Measurements from ENCODE around the gene UBE2M. TPM values are rescaled to one million over a fixed set of nuclear protein-coding genes. Genes with fewer than 3 reads are reported as not detected.
"Not testable (repeated sequence)": the region's sequence is repeated elsewhere in the genome, so short reads cannot be mapped to it uniquely, and the experiment has no call there.

The UBE2M gene
- 50.1 and 66.7 TPM in 2 replicates for total RNA-seq

DNA sequence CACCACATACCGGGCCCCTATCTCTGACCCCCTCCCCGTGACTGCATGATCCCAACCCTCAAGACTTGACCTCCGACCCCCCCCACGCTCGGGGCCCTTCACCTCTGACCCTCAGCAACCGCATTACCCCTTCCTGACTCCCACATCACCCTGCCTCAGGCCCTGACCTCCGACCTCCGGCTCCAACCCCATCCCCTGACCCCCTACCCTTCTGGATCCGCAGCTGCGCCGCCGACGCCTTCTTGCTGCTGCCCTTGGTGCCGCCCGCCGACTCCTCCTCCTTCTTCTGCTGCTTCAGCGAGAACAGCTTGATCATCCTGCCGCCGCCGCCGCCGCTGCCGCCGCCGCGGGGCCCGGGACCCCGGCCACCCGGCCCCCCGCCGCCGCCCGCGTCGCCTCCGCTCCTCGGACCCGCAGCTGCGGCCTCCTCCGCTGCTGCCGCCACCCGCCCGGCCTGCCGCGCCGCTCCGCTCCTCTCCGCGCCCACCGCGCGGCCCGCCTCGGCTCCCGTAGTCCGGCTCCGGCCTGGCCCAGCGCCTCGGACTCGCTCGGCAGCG lies at the start of gene UBE2M:
Gene UBE2M (minus strand): TSS at position 546 of the 557 bp plus-strand sequence. CDS start 230 bp downstream, at position 316.
- peak in 1 of 2 donors; percentile 68 for DNase-seq (ENCODE audit: low read depth in 2 of 2)

GRCh38 chr19:58607213-58607612 lies 48.8 kb upstream of the UBE2M start:
- DNase-seq (ENCODE audit: low read depth in 2 of 2): not testable (repeated sequence)

DNA sequence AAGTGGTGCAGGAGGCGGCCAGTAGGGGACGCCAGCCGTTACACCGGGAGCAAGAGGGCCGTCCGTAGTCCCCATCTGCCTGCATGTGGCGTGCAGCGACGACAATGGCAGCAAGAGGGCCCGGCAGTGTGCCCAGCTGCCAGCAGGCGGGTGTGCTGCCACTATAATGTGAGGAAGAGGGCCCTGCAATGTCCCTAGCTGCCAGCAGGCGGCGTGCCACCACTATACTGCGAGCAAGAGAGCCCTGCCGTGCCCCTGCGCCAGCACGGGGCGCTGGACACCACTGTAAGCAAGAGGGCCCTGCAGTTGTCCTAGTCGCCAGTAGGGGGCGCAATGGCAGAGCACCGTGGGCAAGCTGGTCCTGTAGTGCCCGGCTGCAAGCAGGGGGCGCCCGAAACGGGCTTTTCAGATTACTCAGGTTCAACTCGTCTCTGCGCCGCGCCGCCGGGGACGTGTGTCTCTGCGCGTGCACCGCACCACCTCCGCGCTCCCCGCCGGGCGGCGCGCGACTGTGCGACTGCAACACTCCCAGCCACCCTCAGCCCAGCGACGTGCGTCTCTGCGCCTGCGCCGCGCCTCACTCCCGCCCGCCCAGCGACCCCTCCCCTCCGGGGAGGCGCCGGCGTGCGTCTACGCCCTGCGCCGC lies 48.0 kb upstream of the UBE2M start:
- DNase-seq (ENCODE audit: low read depth in 2 of 2): not testable (repeated sequence)

DNA sequence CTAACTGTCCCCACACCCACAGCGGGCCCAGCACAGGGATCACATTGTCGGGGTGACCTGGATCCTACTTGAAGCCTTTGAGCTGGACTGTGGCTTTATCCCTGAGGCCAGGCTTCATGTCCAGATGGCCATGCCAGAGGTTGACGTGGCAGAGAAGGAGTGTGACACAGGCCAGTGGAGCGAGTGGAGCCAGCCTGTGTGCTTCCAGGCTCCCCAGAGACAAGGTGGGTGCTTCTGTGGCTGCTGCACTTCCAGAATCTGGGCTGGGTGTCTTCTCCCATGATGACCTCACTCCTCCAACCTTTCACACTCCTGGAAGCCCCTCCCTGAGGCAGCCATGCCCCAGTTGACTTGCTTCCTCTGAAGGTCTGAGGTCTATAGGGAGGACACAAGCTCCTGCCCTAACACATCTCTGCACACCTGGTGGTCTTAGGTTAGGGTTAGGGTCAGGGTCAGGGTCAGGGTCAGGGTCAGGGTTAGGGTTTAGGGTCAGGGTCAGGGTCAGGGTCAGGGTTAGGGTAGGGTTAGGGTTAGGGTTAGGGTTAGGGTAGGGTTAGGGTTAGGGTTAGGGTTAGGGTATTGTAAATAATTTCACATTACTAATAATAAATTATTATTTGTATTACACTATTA lies 27.8 kb upstream of the UBE2M start:
- DNase-seq (ENCODE audit: low read depth in 2 of 2): no peak

DNA sequence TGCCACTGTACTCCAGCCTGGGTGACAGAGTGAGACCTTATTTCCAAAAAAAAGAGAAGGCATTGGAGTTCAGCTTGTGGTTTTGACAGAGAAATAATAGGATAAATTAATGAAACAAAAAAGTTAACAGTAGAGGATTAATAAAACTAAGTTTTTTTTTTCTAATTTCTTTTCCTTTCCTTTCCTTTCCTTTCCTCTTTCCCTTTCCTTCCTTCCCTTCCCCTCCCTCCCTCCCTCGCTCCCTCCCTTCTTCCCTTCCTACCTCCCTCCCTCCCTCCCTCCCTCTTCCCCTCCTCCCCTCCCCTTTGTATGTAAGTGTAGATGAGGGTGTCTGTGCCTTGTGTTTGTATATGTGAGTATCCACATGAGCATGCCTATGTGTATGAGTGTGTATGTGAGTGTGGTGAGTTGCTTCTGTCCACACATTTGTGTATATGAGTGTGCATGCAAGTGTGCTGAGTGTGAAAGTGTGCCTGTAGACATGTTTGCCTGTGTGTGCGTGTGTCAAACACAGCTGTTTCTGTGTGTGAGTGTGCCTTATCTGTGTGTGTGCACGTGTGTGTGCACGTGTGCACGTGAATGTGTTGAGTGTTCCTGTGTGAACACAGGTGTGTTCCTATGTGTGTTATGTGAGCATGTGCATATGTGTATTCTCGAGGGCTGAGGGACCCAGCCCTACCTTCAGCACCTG lies 27.2 kb upstream of the UBE2M start:
- no peak for DNase-seq (ENCODE audit: low read depth in 2 of 2)

- no peak for DNase-seq (ENCODE audit: low read depth in 2 of 2)
Observed at GRCh38 chr19:58584498-58585441, 26.4 kb upstream of the UBE2M start.

DNA sequence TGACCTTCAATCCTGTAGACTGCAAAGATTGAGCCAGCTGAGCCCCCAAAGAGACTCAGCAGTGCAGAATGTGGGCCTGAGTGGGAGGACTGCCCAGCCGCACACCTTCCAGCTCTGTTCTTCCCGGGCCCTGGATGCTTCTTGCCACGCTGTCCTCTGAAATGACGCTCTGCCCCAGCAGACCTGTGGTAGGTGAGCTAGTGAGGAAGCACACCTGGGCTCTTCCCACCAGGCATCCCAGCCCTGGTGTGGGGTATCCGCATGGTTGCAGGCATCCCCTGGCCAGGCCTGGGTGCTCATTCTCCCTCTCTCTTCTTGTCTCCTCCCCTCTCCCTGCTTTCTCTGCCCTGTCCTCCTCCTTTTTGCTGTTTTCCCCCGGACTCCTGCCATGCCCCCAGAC lies 24.6 kb upstream of the UBE2M start:
- DNase-seq (ENCODE audit: low read depth in 2 of 2): no peak

DNA sequence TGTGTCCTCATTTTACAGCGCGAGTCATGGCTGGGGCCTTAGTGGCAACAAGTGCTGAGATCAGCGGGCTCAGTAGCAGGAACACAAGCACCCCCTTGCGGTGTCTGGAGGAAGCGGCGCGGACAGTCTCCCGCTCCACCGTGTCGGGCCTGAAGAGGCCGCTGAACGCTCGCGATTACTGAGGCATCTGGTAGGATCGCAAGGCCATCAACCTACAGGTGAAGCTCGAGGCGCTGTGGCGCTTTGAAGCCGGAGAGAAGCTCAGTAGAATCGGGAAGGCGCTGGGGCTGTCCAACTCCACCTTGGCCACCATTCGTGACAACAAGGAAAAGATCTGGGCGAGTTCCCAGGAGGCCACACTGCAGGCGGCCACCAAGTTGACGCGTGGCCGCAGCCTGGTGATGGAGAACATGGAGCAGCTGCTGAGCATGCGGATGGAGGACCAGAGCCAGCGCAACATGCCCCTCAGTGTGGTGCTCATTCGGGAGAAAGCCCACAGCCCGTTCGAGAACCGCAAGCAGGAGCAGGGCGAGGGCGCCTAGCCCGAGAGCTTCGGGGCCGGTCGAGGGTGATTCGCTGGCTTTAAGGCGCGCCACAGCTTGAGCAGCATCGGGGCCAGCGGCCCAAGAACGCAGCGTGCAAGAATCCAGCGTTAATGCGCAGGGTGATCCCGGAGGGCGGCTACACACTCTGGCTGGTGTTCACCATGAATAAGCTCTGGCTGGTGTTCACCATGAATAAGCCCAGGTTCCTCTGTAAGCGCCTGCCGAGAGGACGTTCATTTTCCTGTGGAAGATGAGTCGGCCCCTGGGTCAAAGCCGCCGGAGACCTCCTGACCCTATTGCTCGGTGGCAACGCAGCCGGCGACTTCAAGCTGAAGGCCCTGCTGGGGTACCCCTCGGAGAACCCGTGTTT lies 23.1 kb upstream of the UBE2M start:
- DNase-seq (ENCODE audit: low read depth in 2 of 2): peak; percentile 92 to 93

GRCh38 chr19:58579473-58580142 lies 21.2 kb upstream of the UBE2M start:
- DNase-seq (ENCODE audit: low read depth in 2 of 2): no peak

GRCh38 chr19:58578012-58578925 lies 19.9 kb upstream of the UBE2M start:
- DNase-seq (ENCODE audit: low read depth in 2 of 2): no peak

DNA sequence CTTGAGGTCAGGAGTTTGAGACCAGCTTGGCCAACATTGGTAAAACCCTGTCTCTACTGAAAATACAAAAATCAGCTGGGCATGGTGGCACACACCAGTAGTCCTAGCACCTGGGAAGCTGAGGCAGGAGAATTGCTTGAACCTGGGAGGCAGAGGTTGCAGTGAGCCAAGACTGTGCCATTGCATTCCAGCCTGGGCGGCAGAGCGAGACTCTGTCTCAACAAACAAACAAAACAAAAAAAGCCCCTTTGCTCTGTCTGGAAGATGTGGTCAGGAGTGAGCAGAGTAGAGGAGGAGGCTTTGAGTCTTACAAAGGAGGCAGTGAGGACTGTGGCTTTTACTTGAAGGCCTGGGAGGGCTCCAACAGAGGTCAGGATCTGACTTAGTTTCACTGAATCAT lies 19.2 kb upstream of the UBE2M start:
- DNase-seq (ENCODE audit: low read depth in 2 of 2): not testable (repeated sequence)

DNA sequence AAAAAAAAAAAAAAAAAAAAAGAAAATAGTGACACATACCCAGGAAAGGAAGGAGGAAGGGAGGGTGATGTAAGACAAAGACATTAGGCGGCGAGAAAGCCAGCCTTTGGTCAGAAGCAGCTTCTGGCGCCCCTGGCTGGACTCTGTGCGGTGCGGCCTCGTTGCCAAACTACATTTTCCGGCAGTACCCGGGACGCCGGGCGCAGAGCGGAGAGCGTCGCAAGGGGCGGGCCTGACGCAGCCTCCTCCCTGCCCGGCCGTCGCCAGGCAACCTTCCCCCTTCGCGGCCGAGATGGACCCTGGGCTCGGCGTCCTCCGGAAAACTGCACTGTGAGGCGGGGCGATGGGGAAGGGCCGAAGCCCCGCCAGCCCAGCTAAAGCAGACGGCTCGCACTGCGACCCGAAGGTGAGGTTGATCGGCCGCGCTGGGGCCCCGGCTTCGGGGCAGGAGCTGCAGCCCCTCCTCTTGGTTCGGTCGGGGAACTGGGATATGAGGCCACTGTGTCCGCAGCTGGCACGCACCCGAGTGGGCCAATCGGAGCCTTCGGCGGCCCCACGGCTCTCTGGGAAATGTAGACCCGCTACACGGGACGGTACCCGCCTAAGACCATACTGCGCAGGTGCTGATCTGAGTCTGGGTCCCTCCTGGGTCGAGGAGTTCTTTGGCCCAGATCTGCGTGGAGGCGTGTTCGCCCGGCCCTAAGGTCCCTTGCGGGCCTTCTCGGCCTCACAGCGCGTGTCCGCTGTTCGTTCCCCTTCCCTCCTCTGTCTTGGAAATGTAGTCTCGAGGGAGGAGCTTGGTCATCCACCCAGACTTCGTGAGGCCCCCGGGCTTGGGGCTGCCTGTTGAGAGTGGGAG lies 17.0 kb upstream of the UBE2M start:
- DNase-seq (ENCODE audit: low read depth in 2 of 2): peak; percentile 94

GRCh38 chr19:58573658-58574164 lies 15.3 kb upstream of the UBE2M start:
- no peak for DNase-seq (ENCODE audit: low read depth in 2 of 2)

DNA sequence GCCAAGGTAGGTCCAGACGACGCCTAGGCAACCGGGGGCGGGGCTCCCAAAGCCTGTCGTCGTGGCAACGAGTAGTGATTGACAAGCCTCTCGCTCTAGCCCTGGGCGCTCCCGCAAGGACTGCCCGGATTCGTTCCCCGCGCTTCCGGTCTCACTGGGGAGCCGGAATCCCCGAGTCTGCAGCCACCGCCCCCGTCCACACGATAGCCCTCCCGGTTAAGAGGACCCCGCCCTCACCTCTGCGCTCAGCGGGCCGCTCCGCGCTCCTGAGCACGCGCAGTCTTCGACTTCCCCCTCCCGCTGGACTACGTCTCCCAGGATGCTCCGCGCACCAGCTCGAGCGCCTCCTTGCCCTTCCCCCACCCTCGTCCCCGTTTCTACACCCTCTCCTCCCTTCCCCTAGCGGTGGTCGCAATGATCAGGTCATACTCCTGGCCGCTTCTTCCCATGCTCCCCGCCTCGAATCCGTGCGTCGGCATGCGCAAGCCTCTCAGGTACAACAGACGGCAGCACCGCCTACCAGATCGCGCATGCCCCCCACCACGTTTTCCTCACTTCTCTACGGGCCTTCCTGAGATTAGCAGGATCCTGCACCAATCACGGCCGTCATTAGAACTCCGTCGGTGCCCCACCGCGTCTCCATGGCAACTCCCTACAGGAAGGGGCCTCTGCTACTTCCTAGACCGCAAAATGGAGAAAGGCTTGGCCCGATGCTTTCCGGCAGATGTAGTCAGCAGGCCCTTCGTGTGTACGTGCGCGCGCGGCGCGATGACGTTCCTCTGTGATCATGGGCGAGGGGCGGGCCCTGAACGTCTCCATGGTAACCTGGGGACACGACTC lies 14.6 kb upstream of the UBE2M start, which contains the start of gene MZF1:
Gene MZF1 (minus strand): TSS at position 518 of the 840 bp plus-strand sequence. CDS start 1,946 bp downstream, outside the sequence.
- DNase-seq (ENCODE audit: low read depth in 2 of 2): peak; percentile 100

DNA sequence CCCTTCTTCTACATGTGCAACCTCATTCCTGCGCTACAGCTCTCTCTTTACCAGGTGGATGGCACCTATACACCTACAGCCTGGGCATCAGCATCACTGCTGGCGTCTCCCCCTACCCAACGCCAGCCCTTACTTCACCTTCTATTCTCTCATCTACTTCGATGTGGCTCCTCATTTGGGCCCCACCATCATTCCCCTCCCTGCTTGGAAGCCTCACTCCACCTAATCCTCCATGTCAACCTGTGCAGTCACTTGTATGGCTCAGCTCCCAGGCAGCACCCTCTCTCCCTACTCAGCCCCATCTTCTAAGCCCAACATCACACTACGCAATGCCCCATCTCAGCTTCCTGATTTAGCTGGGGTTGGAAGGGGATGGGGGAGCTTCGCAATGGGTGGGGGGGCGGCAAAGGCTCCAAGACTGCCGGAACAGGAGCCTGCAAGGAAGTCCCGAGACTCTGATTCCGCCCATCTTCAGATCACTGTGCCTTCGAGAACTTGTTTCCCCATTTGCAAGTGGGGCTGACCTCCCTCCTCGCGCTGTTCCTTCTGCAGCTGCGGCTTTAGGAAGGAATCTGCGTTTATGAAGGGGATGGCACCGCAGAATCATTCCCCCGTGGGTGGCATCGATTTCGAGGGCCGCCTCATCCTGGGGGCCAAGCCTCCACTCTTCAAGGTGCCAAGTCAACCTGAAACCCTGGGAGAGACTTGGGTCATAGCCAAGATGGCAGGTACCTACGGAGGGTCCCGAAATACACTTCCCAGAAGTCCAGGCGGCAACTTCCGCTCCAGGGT lies 13.8 kb upstream of the UBE2M start:
- no peak for DNase-seq (ENCODE audit: low read depth in 2 of 2)
